GM19372 (cell line): Measurements from ENCODE around the gene TNMD.
"Not testable (repeated sequence)": the region's sequence is repeated elsewhere in the genome, so short reads cannot be mapped to it uniquely, and the experiment has no call there.

Source experiments
- ATAC-seq: cut with Tn5 transposase; IDR thresholded peaks from one replicate; pipeline ENCODE4 v1.9.1; 2021; ENCODE audit warnings: mild to moderate bottlenecking, low read depth, moderate library complexity; ENCODE audit not compliant: unreplicated experiment

Gene TNMD

GRCh38 chrX:100584611-100585010, at the start of gene TNMD:
Gene TNMD (plus strand): TSS chrX:100584936. CDS start chrX:100585019, 83 bp downstream.
- no peak for ATAC-seq

GRCh38 chrX:100565534-100565933, 19.2 kb upstream of the TNMD start:
- not testable (repeated sequence) for ATAC-seq

DNA sequence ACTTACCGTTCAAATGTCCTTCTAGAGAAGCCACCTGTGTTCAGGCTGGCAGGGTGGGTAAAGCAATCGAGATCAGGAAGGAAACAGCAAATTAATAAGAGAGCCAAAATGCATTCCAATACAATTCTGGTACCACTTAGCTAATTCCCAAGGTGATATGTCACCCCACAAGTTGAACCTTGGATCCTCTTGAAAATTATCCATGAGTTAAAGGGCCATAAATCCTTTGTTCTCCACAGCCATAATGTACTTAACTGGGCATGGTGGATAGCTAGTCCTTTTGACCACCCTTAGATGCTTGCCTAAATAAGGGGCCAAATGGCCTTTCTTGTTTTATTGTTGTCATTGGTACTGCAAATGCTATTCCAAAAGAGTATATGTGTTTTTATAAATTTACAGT, 2.0 kb downstream of the TNMD start:
- ATAC-seq, result no peak

DNA sequence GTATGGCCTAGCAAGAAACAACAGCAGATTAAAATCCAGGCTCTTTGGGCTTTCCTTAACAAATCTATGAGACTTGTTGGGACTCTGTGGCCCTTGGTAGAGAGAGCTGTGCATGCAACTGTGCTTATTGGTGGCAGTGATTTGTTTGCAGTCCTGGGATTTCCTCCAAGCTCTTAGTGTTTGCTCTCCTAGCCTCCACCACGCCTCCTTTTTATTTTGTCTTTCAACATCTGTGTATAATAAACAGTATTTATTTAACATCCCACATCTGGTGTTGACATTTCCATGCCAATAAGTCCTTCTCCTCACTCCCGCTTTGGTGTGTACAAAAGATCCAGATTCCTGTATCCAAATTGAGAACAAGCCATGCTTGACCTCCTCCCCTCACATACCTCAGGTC, 3.1 kb downstream of the TNMD start:
- no peak for ATAC-seq

GRCh38 chrX:100591256-100592051, 6.7 kb downstream of the TNMD start:
- no peak for ATAC-seq

DNA sequence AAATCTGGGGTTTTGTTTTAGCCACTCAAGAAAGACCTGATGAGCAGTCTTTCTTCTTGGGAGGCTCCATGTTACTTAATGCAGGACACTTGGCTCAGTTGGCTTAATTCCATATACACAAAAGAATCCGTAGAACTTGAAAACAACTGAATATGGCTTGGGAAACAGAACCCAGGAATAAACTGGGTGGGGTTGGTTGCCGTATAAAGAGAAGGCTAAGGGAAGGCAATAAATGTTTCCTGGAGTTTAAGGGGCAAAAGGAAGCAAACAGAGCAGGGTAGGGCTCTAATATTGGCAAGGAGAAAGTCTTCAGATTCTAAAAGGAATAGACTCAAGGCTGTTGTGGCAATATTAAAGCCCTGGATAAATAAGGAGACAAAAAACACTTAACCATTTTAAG, 8.4 kb downstream of the TNMD start:
- no peak for ATAC-seq

DNA sequence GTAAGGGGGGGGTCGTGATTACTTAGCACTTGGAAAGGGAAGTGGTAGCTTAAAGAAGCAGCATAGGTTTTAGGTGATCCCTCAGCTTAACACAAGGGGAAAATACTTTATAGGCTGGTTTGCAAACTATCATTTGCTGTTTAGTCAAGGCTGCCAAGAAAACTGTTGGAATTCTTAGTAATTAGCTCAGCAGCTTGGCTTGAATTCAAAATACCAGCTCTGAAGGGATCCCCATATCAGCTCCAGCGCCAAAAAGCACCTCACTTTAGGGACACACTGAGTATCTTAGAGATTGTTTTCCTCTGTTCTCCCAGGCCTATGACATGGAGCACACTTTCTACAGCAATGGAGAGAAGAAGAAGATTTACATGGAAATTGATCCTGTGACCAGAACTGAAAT, 8.8 kb downstream of the TNMD start:
- no peak for ATAC-seq

DNA sequence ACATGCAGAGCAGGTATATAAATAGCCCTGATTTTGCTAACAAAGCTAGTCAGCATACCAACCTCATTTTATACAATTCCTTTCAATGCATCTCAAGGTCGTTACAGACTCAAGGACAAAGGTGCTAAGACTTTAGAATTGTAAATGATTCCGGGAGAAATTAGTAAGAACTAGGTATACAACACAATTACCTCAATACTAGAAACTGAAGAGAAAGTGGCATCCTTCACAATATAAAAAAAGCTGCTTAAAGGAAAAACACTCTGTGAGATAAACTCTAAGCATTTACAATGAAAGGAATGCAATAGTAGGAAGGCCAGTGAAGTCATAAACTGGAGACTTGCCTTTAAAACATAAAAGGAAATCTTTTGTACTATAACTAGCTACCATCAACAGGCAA, 11.9 kb downstream of the TNMD start:
- ATAC-seq, result no peak

- no peak for ATAC-seq
Observed at GRCh38 chrX:100599456-100599855, 14.7 kb downstream of the TNMD start.

GRCh38 chrX:100600340-100600739, 15.6 kb downstream of the TNMD start:
- ATAC-seq, result no peak

DNA sequence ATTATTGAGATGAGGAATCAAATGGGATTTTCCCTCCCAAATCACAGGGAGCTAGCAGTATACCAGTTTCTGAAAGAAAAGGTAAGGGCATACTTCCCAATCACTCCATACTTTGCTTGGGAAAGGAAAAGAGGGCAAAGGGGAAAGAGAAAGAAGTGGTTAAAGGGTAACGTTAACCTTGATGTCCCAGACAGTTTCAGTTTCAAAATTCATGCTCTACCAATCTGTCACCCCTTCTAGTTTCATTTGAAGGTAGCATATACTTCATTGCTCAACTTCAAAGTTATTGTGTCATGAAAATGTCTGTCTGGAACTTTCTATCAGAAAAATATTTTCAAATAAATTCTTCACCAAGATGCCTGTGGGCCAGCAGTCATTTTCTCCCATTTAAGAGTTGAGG, 16.0 kb downstream of the TNMD start:
- ATAC-seq, result no peak

GRCh38 chrX:100606753-100607152, 22.0 kb downstream of the TNMD start:
- no peak for ATAC-seq

DNA sequence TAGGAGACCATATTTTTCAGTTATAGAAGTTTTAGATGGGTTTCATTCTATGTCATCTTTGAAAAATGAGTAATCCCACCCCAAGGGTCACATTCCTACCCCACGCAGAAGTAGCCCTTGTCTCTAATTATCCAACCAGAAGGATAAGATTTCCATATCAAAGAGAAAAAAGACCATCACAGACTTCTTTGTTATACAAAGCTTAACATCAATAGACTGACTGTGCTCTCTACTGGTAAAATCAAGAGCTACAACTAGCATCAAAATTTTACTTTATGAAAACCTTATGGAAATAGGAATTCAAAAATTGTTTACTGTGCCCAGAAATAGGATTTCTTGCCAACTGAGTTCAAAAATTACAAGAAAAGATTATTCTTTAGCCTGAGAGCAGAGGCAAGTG, 24.9 kb downstream of the TNMD start:
- ATAC-seq, result no peak

DNA sequence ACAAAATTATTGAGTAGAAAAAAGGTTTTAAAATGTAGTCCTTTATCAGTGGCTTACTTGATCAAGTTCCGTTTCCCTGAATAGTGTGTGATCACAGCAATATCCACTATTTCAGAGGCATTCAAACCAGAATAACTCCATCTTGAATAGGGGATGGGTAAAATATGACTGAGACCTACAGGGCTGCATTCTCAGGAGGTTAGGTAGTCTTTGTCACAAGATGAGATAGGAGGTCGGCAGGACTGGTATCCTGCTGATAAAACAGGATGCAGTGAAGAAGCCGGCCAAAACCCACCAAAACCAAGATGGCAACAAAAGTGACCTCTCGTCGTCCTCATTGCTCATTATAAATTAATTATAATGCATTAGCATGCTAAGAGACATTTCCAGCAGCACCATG, 27.2 kb downstream of the TNMD start:
- no peak for ATAC-seq

- peak; percentile 99 for ATAC-seq
Observed at GRCh38 chrX:100615005-100615404, 30.3 kb downstream of the TNMD start.

DNA sequence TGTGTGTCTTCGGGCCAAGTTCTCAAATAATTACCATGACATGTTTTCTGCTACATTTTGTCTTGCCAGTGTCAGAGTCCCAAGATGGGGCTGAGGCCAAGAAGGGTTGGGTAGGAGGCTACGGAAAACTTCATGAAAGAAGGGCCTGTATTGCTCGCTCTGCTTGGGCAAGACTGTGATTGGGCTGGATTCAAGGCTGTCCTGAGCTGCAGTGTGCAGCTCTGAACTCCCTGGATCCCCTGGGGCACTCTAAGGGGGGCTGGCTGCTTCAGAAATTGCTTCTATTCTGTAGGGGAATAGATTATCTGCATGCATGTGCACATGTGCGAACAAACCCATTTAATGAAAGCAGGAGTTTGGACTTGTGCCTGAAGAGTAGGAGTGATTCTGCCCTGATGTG, 38.3 kb downstream of the TNMD start:
- no peak for ATAC-seq

GRCh38 chrX:100625985-100626491, 41.3 kb downstream of the TNMD start:
- peak; percentile 89 for ATAC-seq

DNA sequence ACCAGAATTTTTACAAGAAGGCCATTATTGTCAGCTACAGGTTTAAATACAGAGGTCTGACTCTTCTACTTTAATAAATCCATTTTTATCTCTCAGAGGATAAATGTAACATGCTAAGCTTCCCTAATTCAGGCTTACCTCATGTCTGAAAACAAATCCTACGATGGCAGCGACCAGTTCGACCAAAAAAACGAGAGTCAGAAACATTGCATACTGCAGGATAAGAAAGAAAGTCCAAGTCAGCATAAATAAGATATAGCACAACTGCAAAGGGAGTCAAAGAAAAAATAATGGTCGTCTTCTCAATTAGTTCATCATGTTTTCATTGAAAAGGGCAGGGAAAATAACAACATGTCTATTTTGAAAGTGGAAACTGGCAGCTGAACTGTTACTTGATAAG, 50.3 kb downstream of the TNMD start:
- no peak for ATAC-seq

GRCh38 chrX:100635989-100636320, 51.2 kb downstream of the TNMD start:
- ATAC-seq, result no peak

- ATAC-seq, result peak; percentile 56
Observed at GRCh38 chrX:100636321-100636991, 51.7 kb downstream of the TNMD start, which contains the start of gene TSPAN6. Gene TSPAN6 (minus strand): TSS chrX:100636806. CDS start chrX:100636694, 112 bp downstream.

- ATAC-seq, result no peak
Observed at GRCh38 chrX:100642290-100642689, 57.6 kb downstream of the TNMD start.

GRCh38 chrX:100643212-100643611, 58.5 kb downstream of the TNMD start:
- ATAC-seq, result no peak
